LNCAP (cell line): ENCODE results near the gene IFT52.

Experiments
- TF ChIP-seq, protein P1 (sequence below): fragments of 450-650 bp; IDR thresholded peaks from 2 replicates; pipeline ENCODE4 v1.5.1; 2017; ENCODE audit warnings: mild to moderate bottlenecking

Gene IFT52

DNA sequence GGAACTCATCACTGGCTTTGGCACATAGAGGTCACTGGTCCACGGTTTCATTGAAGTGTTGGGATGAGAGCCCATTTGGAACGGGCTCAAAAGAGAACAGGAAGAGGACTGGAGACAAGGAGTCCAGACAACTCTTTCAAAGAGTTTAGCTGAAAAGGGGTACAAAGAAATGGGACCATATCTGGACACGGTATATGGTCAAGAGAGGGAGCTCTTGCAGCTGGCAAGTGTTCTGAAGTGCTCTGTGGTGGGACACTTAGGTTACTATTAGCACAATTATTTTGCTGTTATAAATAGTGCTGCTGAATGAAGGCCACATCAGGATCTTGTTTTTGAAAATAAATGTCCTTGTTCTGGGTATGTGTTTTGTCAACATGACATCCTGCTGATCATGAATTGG is 27.3 kb upstream of the IFT52 start:
- TF ChIP-seq, protein P1, sequence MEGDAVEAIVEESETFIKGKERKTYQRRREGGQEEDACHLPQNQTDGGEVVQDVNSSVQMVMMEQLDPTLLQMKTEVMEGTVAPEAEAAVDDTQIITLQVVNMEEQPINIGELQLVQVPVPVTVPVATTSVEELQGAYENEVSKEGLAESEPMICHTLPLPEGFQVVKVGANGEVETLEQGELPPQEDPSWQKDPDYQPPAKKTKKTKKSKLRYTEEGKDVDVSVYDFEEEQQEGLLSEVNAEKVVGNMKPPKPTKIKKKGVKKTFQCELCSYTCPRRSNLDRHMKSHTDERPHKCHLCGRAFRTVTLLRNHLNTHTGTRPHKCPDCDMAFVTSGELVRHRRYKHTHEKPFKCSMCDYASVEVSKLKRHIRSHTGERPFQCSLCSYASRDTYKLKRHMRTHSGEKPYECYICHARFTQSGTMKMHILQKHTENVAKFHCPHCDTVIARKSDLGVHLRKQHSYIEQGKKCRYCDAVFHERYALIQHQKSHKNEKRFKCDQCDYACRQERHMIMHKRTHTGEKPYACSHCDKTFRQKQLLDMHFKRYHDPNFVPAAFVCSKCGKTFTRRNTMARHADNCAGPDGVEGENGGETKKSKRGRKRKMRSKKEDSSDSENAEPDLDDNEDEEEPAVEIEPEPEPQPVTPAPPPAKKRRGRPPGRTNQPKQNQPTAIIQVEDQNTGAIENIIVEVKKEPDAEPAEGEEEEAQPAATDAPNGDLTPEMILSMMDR, result no peak

DNA sequence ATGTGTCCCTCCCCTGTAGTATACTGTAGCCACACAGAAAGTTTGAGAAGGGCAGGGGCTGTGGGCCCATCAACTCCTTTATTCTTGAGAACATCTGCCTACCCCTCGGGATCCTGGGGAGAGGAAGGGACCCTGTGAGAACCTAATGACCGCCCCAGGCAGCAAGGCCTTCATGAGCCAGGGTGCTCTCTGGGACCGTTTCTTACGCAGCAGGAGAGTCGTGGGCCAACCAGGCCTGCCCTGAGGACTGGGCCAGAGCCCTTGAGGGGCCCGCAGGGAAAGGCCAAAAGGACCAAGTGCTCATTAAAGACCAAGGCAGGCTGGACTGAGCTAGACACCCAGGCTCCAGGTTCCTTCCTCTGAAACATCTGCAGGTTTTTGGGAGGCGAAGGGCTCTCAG is 26.7 kb upstream of the IFT52 start:
- TF ChIP-seq, protein P1, result no peak

DNA sequence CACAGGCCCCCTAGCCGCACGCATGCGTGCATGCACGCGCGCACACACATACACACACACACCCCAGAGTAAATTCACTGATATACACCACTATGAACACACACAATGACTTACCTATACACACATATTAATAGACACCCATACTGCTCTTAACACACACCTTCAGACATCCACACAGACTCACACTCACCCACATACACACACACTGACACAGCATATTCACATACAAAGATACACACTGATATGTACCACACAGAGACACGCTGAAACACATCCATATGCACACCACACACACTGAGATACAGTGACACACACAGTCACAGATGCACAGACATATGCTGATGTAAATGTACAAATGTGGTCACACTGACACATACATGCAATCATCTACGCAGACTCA is 26.3 kb upstream of the IFT52 start:
- TF ChIP-seq, protein P1, result no peak

DNA sequence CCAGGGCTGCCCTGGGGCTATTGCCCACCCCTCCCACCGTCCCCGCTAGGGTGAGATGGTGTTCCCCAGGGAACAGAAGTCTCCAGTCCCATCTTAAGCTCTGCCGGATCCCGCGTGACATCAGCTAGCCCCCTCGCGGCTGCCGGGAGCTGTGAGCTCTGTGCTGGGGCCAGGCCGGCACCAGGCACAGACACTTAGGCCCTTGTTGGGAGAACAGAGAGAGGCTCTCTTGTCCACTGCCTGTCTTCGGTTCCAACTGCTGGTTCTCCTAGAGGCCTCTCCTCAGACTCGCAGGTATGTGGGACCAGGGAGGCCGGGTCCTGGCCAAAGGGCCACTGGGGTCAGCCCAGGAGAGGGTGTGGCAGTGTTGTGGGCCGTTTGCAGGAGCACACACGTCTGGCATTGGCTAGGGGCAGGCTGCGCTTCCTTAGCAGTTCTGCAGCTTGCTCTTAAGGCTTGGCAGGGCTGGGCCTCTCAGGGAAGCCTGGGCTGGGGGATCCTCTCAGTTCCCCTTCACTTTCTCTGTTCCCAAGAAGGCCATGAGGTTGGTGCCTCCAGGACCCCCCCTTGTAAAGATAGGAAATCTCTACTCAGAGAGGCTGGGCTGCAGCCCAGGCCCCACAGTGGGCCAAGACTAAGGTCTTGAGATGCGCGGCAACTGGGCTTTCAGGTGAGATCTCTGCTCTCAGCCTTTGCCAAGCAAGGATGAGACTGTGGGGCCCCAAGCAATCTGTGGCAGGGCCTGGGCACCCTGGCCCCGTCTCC is 25.6 kb upstream of the IFT52 start:
- TF ChIP-seq, protein P1, result no peak

DNA sequence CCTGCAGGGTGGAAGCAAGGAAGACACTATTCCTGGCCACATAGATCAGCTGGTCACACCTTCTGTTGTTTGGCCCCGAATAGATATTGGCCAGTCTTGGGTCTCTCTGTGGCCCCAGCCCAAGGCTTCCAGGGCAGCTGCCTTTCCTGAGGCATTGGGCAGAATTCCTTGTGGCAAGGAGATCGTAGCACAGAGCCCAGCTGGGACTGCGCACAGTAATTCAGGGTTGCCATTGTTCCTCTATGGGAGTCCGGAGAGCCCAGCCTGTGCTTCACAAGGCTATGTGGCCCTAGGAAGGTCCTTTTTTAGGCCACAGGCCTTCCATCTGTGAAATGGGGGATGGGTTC is 25.0 kb upstream of the IFT52 start:
- TF ChIP-seq, protein P1, result no peak

DNA sequence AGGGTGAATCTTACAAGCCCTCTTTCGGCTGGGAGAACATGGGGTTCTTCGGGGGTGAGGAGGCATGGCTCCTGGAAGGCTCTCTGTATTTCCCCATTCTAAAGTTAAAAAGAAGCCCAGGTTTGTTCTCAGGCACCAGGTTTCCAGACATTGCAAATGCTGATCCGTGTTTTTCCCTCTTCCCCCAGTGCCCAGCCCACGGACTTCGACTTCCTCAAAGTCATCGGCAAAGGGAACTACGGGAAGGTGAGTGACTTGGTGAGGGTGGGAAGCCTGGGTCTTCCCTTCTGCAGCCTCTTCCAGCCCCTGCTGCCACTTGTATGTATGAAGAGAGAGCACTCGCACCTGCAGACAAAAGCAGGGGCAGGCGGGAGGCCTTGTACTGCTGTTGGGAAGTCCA is 23.3 kb upstream of the IFT52 start:
- TF ChIP-seq, protein P1, result no peak

DNA sequence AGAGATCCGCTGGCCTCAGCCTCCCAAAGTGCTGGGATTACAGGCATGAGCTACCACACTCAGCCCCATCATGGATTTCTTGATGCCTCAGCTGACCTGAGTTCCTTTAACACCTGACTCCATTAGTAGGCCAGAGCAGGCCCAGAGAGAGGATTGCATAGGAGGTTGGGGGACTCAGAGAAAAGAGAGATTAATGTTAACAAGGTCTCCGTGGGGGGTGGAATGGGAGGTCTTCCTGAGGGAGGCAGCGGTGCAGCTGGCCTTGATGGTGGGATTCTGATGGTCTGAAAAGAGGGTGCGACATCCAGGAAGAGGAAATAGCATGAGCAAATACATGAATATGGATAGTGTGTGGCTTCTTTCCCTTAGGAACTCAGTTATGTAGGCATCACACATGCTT is 22.0 kb upstream of the IFT52 start:
- TF ChIP-seq, protein P1, result no peak

DNA sequence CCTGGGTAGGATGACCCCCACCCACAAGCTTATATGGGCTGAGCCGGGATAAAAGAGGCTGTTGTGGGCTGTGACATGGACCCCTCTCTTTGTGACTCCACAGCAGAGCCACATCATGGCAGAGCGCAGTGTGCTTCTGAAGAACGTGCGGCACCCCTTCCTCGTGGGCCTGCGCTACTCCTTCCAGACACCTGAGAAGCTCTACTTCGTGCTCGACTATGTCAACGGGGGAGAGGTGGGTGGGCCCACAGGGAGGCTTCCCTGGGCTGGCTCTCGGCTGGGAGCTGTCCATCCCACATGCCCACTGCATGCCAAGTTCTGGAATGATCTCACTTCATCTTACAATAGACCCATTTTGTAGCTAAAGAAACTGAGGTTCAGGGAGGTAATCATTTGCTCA is 21.5 kb upstream of the IFT52 start:
- TF ChIP-seq, protein P1, result no peak
